Medulla oblongata (tissue), 1 donor: ENCODE data around the gene PTH1R.

Experiments
- DNase-seq: peaks from one replicate; pipeline ENCODE4 v3.0.0-alpha.2; 2015; ENCODE audit errors: extremely low spot score

PTH1R gene

GRCh38 chr3:46877406-46878125 lies at the start of gene PTH1R:
Gene PTH1R, plus strand, starts transcription at chr3:46877721. Its CDS starts 5,839 bp downstream, at chr3:46883560.
- no peak for DNase-seq

GRCh38 chr3:46829699-46830208 lies 47.8 kb upstream of the PTH1R start:
- DNase-seq = no peak

GRCh38 chr3:46830801-46831200 lies 46.7 kb upstream of the PTH1R start:
- DNase-seq = no peak

GRCh38 chr3:46831316-46831715 lies 46.2 kb upstream of the PTH1R start:
- DNase-seq = no peak

GRCh38 chr3:46831841-46832240 lies 45.7 kb upstream of the PTH1R start:
- DNase-seq = no peak

GRCh38 chr3:46833346-46834300 lies 43.9 kb upstream of the PTH1R start:
- DNase-seq = no peak

- no peak for DNase-seq
These were observed 42.5 kb upstream of the PTH1R start for GRCh38 chr3:46835054-46835453.

- no peak for DNase-seq
These were observed 42.0 kb upstream of the PTH1R start for GRCh38 chr3:46835491-46835890.

GRCh38 chr3:46838301-46838700 lies 39.2 kb upstream of the PTH1R start:
- DNase-seq = no peak

GRCh38 chr3:46840491-46840890 lies 37.0 kb upstream of the PTH1R start:
- no peak for DNase-seq

GRCh38 chr3:46843508-46843907 lies 34.0 kb upstream of the PTH1R start:
- DNase-seq = no peak

- no peak for DNase-seq
These were observed 33.1 kb upstream of the PTH1R start for GRCh38 chr3:46844397-46844796.

- no peak for DNase-seq
These were observed 32.6 kb upstream of the PTH1R start for GRCh38 chr3:46844881-46845312.

- no peak for DNase-seq
These were observed 32.1 kb upstream of the PTH1R start for GRCh38 chr3:46845397-46845859.

- DNase-seq = peak; percentile 73
These were observed 31.5 kb upstream of the PTH1R start for GRCh38 chr3:46845860-46846623.

- no peak for DNase-seq
These were observed 30.6 kb upstream of the PTH1R start for GRCh38 chr3:46846624-46847542.

- DNase-seq = no peak
These were observed 29.8 kb upstream of the PTH1R start for GRCh38 chr3:46847744-46848143.

- no peak for DNase-seq
These were observed 29.1 kb upstream of the PTH1R start for GRCh38 chr3:46848271-46849044.

- no peak for DNase-seq
These were observed 28.4 kb upstream of the PTH1R start for GRCh38 chr3:46849045-46849631.
